ENCODE results near the gene NELL2.

- TF ChIP-seq ZFX (IDR thresholded peaks at IDR 0.05), result no peak
- TF ChIP-seq CTCF (conservative IDR thresholded peaks at IDR 0.05), result no peak
Measured at GRCh38 chr12:44763021-44763420, 113.1 kb downstream of the NELL2 start.
